Suppressor macrophage treated with lipopolysaccharide for 1 hour (primary cell): Measurements from ENCODE around the gene FAM135A.
"Not testable (repeated sequence)": the region's sequence is repeated elsewhere in the genome, so short reads cannot be mapped to it uniquely, and the experiment has no call there.

Experiments used
- DNase-seq, 3 donors: peaks; one replicate each; pipeline ENCODE4 v3.0.0-alpha.2; 2020 to 2022

Gene FAM135A

DNA sequence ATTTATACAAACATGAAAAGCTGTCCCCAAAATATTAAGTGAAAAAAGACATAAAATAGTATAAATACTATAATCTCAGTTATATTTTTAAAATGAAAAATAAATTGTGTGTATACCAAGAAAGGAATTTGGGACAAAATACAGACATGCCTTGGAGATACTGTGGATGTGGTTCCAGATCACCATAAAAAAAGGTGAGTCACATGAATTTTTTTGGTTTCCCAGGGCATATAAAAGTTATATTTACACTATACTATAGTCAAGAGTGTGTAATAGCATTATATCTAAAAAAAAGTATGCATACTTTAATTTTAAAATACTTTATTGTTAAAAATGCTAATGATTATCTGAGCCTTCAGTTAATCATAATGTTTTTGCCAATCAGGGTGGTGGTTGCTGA lies 136.0 kb downstream of the FAM135A start:
- DNase-seq = no peak

DNA sequence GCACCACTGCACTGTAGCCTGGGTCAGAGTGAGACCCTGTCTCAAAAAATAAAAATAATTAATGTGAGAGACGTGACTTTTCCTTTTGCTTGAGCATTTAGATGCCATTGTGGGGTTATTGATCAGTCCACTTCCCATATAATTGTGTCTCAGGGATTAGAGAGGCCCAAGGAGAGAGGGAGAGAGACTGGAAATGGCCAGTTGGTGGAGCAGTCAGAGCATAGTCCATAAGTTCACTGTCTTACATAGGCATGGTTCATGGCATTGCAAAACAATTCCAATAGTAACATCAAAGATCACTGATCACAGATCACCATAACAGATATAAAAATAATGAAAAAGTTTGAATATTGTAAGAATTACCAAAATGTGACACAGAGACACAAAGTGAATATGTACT lies 138.3 kb downstream of the FAM135A start:
- no peak for DNase-seq

DNA sequence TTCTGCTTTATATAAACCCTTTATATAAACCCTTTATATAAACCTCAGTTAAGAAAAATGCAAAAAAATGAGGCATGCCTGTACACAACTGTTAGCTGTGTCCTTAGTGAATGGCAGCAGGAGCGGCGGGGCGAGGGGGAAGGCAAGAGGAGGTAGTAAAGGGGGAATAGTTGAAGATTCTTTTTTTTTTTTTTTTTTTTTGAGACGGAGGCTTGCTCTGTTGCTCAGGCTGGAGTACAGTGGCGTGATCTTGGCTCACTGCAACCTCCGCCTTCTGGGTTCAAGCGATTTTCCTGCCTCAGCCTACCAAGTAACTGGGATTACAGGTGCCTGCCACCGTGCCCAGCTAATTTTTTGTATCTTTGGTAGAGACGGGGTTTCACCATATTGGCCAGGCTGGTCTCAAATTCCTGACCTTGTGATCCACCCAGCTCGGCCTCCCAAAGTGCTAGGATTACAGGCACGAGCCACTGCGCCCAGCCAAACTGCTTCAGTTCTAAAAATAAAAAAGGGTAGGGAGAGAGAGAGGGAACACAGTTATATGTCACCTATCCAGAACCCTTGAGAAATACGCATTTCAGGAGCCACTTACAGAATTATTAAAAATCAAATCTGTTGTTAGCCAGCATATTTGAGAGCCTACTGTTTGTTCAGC lies 139.1 kb downstream of the FAM135A start:
- DNase-seq = not testable (repeated sequence)

DNA sequence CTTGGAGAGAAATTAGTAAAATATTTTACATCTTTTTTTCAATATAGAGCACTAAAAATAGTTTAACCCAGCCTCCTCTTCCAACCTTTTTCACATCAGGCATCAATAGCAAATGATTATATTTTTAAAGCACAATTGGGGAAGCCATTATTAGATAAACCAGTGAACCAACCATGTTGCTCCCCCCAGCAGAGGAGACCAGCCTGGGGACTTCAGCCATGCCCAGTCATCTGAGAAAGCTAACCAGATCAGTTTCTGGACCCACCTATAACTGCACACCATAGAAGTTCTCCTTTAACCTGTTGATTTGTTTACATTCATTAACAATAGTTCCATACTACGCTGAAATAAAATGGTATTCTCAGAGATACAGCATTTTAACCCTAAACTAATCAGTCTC lies 139.7 kb downstream of the FAM135A start:
- DNase-seq = no peak

DNA sequence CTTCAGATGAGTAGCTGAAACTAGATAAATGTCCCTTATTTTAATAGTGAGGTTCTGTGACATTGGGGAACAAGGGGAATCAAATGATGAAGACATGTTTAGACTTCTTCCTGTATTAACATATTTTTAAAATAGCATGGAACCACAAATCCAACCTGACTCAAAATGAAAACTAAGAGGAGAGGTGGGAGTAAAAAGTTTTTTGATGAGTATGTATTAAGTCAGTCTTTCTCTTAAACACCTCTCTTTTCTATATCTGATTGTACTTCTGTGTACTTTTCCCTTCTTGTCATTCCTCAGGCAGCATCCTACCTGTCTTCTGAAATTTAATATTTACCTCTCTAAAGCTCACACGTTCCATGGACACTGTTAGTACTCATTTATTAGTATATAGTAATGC lies 144.7 kb downstream of the FAM135A start:
- DNase-seq = no peak

DNA sequence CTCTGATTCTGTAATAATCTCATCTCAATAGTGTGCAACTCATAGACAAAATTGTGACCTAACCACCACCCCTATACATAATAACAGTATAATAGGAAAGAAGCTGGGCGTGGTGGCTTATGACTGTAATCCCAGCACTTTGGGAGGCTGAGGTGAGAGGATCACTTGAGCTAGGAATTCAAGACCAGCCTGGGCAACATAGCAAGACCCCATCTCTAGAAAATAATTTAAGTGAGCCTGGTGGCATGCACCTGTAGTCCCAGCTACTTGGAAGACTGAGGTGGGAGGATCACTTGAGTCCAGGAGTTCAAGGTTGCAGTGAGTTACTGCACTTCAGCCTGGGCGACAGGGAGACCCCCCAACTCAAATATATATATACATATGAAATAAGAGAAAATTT lies 149.1 kb downstream of the FAM135A start:
- not testable (repeated sequence) for DNase-seq

DNA sequence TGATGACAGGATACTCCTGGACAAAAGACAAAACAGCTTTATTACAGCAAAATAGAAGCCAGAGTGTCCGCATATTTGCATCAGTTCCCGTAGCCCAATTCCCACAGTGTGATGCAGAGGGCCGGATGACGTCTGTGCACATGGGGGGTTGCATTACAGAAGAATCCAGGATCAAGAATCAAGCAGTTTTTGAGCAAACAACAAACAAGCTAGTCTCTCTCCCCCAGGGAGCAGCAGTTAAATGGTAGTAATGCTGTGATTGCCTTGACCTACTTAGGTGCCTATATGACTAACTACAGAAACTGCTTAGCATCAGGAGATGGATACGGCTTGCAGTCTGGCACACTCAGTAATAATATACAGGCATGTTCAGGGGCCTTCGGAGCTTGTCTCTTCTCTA lies 150.2 kb downstream of the FAM135A start:
- DNase-seq = no peak

DNA sequence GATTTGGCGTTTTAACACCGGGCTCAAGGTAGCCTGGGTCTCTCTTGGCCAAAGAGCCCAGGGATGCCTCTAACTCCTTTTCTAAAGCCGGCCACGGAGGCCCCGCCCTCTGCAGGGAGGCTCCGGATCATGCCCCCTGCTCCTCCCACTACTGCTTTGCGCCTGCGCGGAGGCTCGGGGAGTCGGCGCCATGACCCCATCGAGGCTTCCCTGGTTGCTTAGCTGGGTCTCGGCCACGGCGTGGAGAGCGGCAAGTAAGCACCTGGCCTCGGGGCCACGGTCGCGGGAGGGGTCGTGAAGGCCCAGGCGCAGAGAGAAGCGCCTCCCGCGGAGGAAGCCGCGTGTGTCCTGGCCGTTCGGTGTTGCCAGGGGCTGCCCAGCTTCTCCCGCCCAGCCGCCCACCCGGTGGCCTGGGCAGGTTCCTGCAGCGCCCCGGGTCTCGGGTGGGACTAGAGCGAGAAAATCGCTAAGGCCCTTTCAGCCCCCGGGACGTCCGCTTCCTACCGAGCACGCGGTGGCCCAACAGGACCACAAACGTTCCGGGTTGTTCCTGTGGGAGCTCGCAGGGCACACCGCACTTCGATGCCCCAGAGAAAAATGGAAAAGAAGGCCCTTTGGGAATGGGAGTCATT lies 153.6 kb downstream of the FAM135A start, which contains the start of gene SDHAF4:
Gene SDHAF4, plus strand, starts transcription at position 180 of the 632 bp plus-strand sequence. Its CDS starts 11 bp downstream, at position 191.
- DNase-seq = peak; percentile 93 to 96 (median 96)

DNA sequence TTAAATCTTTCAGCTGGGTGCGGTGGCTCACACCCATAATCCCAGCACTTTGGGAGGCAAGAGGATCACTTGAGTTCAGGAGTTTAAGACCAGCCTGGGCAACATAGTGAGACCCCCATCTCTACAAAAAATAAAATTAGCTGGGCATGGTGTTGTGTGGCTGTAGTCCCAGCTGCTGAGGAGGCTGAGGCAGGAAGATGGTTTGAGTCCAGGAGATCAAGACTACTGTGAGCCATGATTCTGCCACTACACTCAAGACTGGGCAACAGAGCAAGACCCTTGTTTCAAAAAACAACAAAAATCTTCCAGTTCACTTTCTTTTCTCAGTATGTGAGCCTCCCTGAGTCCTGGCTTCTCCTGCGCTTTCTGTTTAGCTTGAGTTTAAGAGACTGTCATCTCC lies 161.3 kb downstream of the FAM135A start:
- no peak for DNase-seq

DNA sequence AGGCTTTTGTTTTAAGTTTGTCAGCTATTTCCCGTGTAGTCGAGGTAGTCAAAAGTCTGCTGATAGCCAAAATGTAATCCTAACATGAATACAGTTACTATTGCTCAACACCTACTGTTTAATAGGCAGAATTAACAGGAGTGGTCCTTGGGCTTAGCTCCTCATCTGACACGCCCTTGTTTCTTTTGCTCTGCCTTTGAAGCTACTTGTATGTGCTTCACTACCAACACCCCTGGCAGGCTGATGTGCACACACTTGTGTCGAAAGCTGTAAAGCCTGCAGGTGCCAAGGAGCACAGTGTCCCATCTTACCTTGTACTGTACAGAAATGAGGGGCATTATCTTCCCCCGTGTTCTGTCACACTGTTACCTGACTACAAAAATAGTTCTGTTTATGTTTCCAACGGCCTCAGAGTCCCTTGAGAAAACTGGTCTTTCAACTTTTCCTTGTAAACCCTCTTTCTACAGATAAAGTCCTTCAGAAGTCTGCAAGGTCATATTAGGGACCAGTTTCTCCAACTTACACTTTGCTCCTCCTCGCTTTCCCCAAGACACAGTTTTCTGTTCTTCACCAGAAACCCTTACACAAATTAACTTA lies 162.7 kb downstream of the FAM135A start:
- no peak for DNase-seq

DNA sequence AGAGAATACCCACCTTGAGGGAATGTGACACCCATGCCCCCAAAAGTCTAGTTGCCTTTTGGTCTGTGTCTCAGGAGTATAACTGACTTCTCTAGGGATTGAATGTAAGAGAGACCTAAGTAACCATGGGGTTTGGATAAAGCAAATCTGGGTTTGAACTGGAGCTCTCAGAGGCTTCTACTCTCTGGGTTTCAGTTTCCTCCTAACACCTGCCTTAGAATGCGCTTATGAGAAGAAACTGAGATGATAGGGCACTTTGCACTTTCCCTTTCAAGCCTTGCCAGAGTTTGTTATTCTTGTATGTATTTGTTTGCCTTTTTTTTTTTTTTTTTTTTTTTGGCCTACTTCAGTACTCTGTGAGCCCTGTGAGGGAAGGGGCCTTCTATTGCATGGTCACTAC lies 172.8 kb downstream of the FAM135A start:
- DNase-seq = no peak

DNA sequence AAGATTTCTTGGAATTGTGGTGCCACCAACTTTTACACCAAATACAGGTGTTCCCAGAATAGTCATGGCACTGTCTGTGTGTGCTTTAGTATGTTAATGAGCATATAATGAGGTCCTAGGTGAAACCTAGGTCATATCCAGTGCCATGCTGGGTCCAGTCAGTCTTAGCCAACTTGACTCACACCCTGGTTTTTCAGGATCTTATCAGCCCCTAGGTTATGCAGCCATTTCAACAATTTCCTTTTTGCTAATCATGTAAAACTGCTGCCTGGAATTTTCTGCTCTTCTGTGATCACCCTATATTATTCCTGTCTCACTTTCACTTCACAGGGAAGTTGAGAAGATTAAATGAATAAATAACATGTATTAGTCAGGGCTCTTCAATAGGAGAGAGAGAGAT lies 177.1 kb downstream of the FAM135A start:
- DNase-seq = no peak

DNA sequence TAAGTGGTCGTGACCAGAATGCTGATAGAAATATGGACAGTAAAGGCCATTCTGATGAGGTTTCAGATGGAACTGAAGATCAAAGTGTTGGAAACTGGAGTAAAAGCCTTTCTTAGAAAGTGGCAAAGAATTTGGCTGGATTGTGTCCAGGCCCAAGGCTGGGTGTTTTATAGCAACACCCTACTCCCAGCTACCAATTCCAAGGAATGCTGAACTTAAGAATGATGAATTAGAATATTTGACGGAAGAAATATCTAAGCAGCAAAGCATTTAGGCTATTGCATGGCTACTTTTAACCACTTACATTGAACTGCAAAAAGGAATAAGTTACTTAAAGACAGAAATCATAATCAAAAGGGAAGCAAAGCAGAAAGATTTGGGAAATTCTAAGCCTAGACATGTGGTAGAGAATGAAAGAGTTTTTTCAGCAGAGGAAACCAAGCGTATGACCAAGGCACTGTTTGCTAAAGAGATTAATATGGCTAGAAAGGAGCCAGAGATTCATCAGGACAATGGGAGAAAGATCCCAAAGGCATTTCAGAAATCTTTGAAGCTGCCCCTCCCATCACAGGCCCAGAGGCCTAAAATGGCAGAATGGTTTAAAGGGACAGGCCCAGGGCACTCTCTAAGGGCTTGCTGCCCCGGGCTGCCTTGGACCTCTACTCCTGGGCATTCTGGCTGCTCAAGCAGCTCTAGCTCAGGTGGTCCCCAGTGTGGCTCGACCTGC lies 179.2 kb downstream of the FAM135A start:
- no peak for DNase-seq

DNA sequence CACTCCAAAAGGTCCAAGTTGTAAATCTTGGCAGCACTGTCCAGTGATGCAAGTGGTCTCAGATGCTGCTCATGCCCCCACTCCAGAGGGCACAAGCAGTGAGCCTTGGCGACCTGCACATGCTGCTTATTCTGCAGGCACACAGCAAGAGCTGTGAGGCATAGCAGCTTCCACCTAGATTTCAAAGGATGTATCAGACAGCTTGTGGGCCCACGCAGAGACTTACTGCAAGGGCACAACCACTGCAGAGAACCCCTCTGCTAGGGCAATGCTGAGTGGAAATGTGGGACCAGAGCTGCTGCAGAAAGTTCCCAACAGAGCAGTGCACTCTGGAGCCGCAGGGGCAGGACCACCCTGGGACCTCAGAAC lies 179.8 kb downstream of the FAM135A start:
- no peak for DNase-seq

DNA sequence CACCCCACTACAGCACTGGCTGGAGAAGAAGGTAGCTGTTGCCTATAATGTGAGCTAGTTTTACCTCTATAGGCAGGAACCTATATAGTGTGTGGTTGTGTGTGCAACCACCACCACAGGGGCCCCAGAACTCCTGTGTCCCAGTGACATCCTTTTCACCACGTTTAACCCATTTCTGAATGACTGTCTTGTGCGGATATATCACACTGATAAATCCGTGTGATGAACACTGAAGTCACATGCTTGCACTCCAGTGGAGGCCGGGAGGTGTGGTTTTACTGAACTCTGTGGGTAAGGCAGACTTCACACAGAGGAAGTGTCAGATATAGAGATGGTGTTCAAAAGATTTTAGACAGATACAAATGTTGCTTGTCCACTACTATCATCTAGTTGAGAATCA lies 185.9 kb downstream of the FAM135A start:
- DNase-seq = no peak

DNA sequence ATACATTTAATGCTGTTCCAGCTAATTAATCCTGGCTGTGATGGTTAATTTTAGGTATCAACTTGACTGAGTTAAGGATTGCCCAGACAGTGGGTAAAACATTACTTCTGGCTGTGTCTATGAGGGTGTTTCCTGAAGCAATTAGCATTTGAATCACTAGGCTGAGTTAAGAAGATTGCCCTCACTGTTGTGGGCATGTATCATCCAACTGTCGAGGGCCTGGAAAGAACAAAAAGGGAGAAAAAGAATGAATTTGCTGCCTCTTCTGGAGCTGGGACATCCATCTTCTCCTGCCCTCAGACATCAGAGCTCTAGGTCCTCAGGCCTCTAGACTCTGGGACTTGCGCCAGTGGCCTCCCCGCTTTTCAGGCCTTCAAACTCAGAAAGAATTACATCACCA lies 187.7 kb downstream of the FAM135A start:
- no peak for DNase-seq

DNA sequence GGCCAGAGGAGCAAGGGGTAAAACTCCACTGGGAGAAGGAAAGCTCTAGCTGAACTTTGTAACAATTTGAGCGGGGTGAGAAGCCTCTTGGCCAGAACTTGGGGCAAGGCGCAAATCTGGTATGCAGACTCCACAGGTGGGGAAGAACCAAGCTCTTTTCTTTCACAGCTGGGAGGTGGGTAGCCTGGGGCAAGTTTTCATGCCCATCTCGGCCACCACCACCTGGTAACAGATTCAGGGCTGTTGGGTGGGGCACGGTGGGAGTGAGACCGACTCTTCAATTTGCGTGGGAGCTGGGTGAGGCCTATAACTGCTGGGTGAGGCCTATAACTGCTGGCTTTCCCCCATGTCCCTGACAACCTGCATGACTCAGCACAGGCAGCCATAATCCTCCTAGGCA lies 190.9 kb downstream of the FAM135A start:
- no peak for DNase-seq

DNA sequence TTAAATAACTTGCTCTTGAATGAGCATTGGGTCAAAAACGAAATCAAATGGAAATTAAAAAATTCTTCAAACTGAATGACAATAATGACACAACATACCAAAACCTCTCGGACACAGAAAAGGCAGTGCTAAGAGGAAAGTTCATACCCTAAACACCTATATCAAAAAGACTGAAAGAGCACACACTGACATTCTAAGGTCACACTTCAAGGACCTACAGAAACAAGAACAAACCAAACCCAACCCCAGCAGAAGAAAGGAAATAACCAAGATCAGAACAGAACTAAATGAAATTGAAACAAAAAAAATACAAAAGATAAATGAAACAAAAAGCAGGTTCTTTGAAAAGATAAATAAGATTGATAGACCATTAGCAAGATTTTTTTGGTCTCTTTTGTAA lies 194.1 kb downstream of the FAM135A start:
- not testable (repeated sequence) for DNase-seq

DNA sequence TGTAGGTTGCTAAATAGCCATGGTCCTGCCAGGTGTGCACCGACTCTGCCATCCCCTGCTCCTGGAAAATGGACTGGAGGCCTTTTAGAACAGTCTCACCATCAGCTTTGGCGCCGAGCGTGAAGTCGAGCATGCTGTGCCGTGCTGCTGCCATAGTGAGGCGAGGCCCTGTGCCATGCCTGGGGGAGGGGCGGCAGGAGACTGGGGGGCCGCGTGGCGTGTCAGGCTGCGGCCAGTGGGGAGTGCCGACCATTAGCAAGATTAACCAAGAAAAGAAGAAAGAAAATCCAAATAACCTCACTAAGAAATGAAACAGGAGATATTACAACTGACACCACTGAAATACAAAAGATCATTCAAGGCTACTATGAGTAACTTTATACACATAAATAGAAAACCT lies 195.9 kb downstream of the FAM135A start:
- DNase-seq = not testable (repeated sequence)
